SK-N-MC (cell line): ENCODE data around the gene MATN4.

Source experiments
- DNase-seq: peaks from one replicate; pipeline ENCODE4 v3.0.0-alpha.2; 2011; ENCODE audit warnings: low read depth, low spot score
- H3K27ac ChIP-seq: fragments of 200-600 bp; sonication (generic); 2 replicates; pipeline ENCODE4 v1.5.1; 2016; ENCODE audit warnings: mixed run types
- H3K36me3 ChIP-seq: fragments of 200-600 bp; sonication (generic); 2 replicates; pipeline ENCODE4 v1.6.1; 2017; ENCODE audit warnings: antibody characterized with exemption, low read length, mixed read lengths; ENCODE audit not compliant: insufficient read depth
- H3K4me3 ChIP-seq: fragments of 200-600 bp; sonication (generic); 2 replicates; pipeline ENCODE4 v1.5.1; 2016
- H3K9ac ChIP-seq: fragments of 200-600 bp; sonication (generic); 2 replicates; pipeline ENCODE4 v1.8.0; 2017; ENCODE audit warnings: mixed run types, mixed read lengths; ENCODE audit not compliant: insufficient read length
- H3K9me3 ChIP-seq: fragments of 200-600 bp; sonication (generic); 2 replicates; pipeline ENCODE4 v1.6.1; 2017; ENCODE audit warnings: low read depth, mild to moderate bottlenecking, antibody characterized with exemption, low read length, moderate library complexity, mixed read lengths
- EZH2 ChIP-seq: fragments of 200-600 bp; sonication (generic); IDR thresholded peaks from one replicate; pipeline ENCODE4 v1.6.1; 2017; ENCODE audit warnings: antibody characterized with exemption
- FOXP2 ChIP-seq: optimal IDR thresholded peaks from 2 replicates; pipeline ENCODE3; 2011; ENCODE audit warnings: mild to moderate bottlenecking, moderate library complexity; ENCODE audit not compliant: insufficient read depth; ENCODE audit errors: extremely low read length, control extremely low read depth
- POLR2AphosphoS5 ChIP-seq: IDR thresholded peaks from 2 replicates; pipeline ENCODE4 v1.6.1; 2012; ENCODE audit warnings: mild to moderate bottlenecking, low read depth, low read length, borderline replicate concordance

The MATN4 gene

DNA sequence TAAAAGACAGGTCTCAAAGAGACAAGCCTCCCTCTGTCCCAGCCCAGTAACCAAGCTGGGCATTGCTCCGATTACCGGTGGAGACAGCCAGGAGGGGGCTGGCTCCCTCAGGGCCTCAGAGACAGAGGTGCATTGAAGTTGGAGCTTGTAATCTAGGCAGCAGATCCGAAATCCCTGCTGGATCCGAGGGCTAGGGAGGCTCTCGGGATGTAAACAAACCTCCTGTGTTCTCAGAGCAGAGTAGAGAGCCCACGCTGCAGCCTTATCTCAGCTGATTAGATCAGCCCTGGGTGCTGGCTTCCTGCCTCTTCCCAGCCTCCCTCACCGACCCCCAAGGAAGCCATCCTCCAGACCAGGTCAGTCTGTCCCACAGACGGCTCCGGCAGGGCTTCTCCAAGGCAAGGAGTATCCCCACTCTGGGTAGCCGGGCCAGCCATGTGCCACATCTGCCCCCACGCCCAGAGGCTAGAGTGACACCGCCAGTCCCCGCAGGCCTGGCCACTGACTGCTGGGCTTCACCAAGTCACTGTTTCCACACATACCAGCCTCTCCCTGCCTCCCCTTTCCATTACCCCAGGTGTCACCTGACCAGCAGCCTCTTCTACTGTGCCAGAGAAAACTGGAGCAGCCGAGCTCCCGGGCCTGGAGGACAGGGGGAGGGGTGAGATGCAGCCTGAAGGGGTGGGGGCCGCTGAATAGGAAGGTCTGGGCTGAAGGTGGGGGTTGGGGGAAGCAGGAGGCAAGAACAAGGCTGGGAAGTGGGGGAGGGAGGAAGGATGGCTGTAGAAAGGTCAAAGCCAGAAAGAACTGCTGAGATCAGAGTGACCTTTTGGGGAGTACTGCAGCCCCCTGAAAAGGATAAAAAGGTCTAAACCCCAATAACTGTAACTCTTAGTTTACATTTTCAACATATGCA lies 34.1 kb upstream of the MATN4 start:
- Histone ChIP-seq H3K9ac (no peak overlapping the region), H3K36me3 (no peaks in the 10 kb centered on the region), H3K4me3 (no peak overlapping the region), H3K9me3 (no peaks in the 10 kb centered on the region), H3K27ac (no peak overlapping the region)
- TF ChIP-seq POLR2AphosphoS5 (no peak), FOXP2 (no peak), EZH2 (no peak)
- no peak for DNase-seq

DNA sequence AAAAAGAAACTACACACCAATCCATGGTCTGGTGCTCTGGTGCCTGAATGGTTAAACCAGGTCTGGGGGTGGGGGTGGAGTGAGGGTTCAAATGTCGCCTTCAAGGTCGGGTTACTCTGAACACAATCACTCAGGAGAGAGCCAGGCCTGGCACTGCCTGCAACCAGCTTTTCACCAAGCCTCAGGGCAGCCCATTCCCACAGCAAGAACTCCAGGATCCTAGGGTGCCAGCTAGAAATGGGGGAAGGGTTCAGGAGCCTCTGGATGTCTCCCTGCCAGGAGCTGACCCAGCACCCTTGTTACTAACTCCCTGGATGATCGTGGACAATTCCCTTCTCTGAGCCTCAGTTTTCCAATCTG lies 33.5 kb upstream of the MATN4 start:
- Histone ChIP-seq H3K36me3 (no peaks in the 10 kb centered on the region), H3K27ac (no peak overlapping the region), H3K4me3 (no peak overlapping the region), H3K9me3 (no peaks in the 10 kb centered on the region), H3K9ac (no peak overlapping the region)
- TF ChIP-seq POLR2AphosphoS5 = no peak
- TF ChIP-seq EZH2 = no peak
- no peak for TF ChIP-seq FOXP2
- DNase-seq = no peak

DNA sequence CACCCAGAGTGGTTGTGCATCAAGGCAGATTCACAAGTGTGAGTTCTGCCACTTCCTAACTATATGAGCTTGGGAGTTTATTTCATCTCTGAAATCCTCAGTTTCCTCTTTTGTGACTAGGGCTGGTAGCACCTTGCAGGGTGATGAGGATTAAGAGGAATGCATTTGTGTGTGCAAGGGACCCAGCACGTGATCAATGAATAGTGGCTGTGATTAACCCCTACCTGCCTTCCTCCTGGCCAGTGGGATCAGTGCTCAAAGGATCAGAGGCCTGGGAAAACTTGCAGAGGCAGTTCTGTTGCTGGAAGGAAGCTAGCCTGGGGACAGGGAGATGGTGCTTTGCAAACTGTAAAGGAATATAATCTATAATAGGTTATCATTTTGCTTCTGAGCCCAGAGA lies 32.9 kb upstream of the MATN4 start:
- H3K4me3 ChIP-seq = no peak overlapping the region
- TF ChIP-seq EZH2 (no peak), POLR2AphosphoS5 (no peak), FOXP2 (no peak)
- H3K9me3 ChIP-seq = no peaks in the 10 kb centered on the region
- DNase-seq = no peak
- H3K36me3 ChIP-seq = no peaks in the 10 kb centered on the region
- H3K27ac ChIP-seq = no peak overlapping the region
- no peak overlapping the region for H3K9ac ChIP-seq

DNA sequence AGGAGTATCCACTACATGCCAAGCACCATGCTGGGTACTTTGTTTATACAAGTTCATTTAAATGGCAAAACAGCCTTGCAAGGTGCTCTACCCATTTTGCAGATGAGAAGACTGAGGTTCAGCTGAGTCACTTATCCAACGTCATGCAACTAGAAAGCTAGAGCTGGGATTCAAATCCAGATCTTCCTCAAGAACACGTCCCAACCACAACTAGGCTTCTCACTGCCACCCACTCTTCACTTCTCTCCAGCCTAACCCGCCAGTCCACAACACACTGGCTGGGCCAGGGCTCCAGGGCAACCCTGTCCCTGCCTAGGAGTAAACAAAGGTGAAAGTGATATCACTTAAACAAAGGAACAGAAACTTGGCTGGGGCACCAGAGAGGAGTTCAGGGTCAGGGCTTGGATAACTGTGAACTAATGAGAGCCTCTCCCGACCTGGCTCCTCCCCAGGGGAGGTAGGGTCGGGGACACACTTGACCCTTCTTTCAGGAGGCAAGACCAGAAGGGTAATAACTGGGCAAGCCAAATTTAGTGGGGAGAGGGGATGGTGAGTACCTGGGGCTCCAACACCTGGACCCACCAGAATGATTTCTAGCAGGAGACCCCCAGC lies 32.2 kb upstream of the MATN4 start:
- TF ChIP-seq POLR2AphosphoS5 = no peak
- no peak for TF ChIP-seq EZH2
- no peak for TF ChIP-seq FOXP2
- DNase-seq = no peak
- no peak overlapping the region for H3K27ac ChIP-seq
- H3K36me3 ChIP-seq = no peaks in the 10 kb centered on the region
- no peaks in the 10 kb centered on the region for H3K9me3 ChIP-seq
- H3K4me3 ChIP-seq = no peak overlapping the region
- H3K9ac ChIP-seq = no peak overlapping the region

DNA sequence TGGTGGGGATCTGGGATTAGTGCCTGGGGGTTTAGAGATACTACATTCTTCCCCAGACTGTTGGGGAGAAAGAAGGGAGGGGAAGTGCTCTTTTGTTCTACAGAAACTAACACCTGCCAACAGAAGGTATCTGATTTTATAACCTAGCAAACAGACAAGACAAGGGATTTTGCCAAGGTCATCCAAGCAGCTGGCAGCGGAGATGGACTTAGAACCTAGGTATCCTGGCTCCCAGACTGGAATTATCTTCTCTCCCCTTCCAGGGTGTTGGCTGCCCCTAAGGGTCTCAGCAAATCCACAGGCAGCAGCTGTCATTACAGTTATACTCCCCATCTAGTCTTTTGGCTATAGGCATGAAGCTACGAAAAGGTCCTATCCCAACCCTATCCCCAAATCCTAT lies 31.7 kb upstream of the MATN4 start:
- TF ChIP-seq EZH2 (no peak), FOXP2 (no peak), POLR2AphosphoS5 (no peak)
- H3K27ac ChIP-seq = no peak overlapping the region
- H3K4me3 ChIP-seq = no peak overlapping the region
- no peaks in the 10 kb centered on the region for H3K9me3 ChIP-seq
- no peak for DNase-seq
- H3K36me3 ChIP-seq = no peaks in the 10 kb centered on the region
- H3K9ac ChIP-seq = no peak overlapping the region

DNA sequence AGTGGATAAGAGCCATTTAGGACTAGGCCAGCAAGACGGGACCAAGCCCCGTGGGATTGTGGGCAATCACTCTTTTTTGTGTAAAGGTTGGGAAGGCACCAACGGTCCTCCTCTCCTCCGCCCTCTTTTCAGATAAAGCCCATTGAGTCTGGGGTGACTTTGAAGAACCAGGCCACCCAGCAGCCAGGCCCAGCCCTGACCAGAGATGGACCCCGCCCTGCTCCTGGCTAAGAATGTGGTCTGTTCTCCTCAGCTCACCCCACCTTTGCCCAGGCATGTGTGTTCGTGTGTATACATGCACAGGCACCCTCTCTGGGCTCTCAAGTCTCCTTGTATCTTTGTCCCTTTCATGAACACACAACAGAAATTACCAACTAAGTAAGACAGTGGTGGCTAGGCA lies 31.0 kb upstream of the MATN4 start:
- no peak for TF ChIP-seq FOXP2
- no peak for TF ChIP-seq EZH2
- TF ChIP-seq POLR2AphosphoS5 = no peak
- Histone ChIP-seq H3K4me3 (no peak overlapping the region), H3K9me3 (no peaks in the 10 kb centered on the region), H3K27ac (no peak overlapping the region), H3K9ac (no peak overlapping the region), H3K36me3 (no peaks in the 10 kb centered on the region)
- no peak for DNase-seq

DNA sequence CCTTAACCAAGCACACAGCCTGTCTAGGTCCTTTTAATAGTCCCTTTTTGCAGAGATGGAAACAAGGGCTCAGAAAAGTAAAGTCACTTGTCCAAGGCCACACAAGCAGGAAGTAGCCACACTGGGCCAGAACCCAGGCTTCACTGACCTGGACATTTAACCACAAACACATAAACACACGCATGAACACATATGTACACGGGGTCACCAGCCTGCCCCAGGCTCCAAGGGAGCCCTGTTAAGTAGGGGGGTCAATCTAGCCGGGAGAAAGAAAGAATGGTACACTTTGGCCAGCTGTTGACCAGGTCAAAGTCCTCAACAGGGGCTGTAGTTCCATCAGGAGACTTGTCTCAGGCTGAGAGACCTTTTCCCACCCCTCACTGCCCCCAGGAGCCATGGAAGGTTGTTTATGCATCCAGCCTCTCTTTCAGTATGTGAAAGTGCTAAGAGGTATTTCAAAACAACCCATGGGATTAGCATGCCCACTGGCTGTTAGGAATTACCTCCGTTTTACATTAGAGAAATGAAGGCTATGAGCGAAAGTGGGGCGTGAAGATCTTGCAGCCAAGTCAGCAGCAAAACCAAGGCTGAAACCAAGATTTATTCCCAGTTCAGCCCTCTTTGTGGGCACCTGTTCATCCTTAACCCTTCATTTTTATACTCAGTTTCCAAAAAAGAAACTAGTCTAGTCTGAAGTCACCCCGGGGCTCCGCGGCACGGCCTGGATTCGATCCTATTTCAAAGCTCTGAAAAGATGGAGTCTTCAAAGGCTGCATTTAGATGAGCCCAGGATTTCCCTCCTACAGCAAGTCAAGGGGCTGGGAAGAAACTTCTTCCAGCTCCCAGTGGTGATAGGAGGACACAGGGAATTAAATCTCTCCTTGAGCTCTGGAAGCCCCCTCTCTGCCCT lies 30.3 kb upstream of the MATN4 start:
- Histone ChIP-seq H3K9ac (no peak overlapping the region), H3K27ac (no peak overlapping the region), H3K9me3 (no peaks in the 10 kb centered on the region), H3K4me3 (no peak overlapping the region), H3K36me3 (no peaks in the 10 kb centered on the region)
- TF ChIP-seq FOXP2 (no peak), POLR2AphosphoS5 (no peak), EZH2 (no peak)
- no peak for DNase-seq

DNA sequence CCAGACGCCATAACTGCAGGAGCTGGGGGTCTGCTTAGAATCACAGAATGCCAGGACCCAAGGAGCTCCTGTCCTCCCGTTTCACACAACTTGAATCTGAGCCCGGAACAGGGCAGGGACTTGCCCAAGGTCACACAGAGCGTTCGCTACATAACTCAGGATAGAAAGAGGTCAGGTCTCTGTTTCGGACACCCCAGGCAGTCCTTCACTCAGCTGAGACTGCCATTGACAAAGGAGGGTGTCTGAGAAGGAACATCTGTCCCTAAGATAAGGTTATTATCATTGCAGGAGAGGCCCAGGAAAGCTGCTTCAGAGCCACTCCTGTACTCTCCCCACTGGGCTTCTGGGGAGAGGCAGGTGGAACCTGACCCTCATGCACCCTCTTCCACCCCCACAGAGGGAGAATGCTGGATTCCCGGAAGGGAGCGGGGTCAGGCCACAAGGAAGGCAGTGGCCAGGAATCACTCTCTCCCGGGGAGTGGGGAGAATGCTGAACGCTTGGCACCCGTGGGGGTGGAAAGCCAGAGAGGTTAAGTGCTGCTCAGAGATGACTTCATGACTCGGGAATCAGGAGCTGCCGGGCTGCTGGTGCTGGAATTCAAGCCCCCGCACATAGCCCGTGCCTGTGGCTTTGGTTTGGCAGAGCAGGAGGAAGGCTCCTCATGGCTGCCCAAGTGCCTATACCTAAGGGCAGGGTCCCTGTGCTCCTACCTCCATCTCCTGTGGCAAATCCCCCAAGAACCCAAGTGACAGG lies 29.4 kb upstream of the MATN4 start:
- H3K27ac ChIP-seq = no peak overlapping the region
- no peak overlapping the region for H3K4me3 ChIP-seq
- no peak for DNase-seq
- TF ChIP-seq EZH2 (no peak), FOXP2 (no peak), POLR2AphosphoS5 (no peak)
- no peak overlapping the region for H3K9ac ChIP-seq
- H3K36me3 ChIP-seq = no peaks in the 10 kb centered on the region; the same call in 1 of the 2 replicates
- no peaks in the 10 kb centered on the region for H3K9me3 ChIP-seq
